Left renal pelvis (tissue), 4 donors: Measurements from ENCODE around the gene TSC22D1. TPM values are rescaled to one million over a fixed set of nuclear protein-coding genes. Genes with fewer than 3 reads are reported as not detected.
"Not testable (repeated sequence)": the region's sequence is repeated elsewhere in the genome, so short reads cannot be mapped to it uniquely, and the experiment has no call there.

Source experiments
- DNase-seq, 4 donors: peaks; one replicate each; pipeline ENCODE4 v3.0.0-alpha.2; 2013; ENCODE audit warnings: low read depth in 4 of 4, low spot score in 3 of 4
- polyA plus RNA-seq, 4 donors: library from polyadenylated mRNA; unstranded; fragments of 120-200 nt; gene quantifications; one replicate each; pipeline ENCODE4 v1.2.1, GENCODE V29; 2013; ENCODE audit not compliant: insufficient read length in 4 of 4

The TSC22D1 gene
- polyA plus RNA-seq, 4 donors, result 190 to 261 (median 244) TPM

- DNase-seq, result no peak
Observed at GRCh38 chr13:44458313-44458975, 117.7 kb downstream of the TSC22D1 start.

GRCh38 chr13:44456212-44456611 lies 119.9 kb downstream of the TSC22D1 start:
- not testable (repeated sequence) for DNase-seq

GRCh38 chr13:44455769-44456168 lies 120.4 kb downstream of the TSC22D1 start:
- no peak for DNase-seq

- no peak for DNase-seq
Observed at GRCh38 chr13:44453881-44454280, 122.2 kb downstream of the TSC22D1 start.

DNA sequence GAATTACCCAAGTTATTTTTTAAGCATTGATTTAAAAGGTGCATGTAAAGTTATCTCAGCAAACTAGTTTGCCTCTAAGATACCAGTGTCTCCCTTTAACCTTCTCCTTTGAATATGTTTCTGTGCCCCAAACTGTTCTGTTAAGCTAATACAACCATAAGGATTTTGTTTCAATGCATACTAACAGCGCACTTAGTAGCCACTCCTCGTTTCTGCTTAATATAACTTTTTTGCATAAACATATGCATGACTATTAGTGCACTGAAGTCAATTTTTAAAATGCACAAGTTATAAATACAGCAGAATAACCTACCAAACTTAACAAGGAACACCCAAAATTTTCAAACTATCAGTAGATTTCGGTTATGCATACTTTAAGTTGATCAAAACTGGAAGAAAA lies 123.1 kb downstream of the TSC22D1 start:
- no peak for DNase-seq

DNA sequence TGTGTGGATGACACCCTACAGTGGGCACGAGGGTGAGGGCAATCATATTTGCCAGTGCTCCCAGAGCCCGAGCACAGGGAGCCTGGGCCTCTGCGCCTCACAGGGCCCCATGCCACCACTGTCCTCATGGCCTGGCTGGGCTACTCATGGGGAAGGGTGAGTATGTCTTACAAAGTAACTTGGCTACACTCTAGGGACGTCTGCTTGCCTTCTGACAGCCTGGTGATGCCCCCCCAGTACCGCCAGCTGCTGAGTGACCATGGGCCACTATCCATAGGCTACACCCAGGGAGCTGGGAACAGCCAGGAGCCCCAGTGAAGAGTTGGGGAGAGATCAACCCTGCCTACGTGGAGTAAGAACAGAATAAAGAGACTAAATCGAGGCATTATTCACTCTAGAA lies 123.7 kb downstream of the TSC22D1 start:
- DNase-seq, result no peak

DNA sequence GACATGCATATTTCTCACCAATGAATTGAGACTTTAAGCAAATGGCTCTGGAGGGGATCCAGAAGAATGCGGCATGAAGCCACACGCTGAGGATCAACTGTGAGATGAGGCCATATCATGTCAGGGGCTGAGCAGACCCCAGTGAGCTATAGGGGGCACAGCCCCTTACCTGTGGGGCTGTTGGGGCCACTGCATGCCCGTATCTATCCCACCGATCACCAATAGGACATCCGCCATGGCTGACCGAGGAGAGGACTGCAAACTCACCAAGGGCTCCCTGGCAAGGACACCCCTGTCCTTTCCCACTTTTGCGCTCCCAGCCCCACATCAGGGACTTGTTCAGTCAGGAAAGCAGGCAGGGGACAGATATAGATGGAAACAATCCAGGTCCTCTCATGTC lies 124.5 kb downstream of the TSC22D1 start:
- no peak for DNase-seq

DNA sequence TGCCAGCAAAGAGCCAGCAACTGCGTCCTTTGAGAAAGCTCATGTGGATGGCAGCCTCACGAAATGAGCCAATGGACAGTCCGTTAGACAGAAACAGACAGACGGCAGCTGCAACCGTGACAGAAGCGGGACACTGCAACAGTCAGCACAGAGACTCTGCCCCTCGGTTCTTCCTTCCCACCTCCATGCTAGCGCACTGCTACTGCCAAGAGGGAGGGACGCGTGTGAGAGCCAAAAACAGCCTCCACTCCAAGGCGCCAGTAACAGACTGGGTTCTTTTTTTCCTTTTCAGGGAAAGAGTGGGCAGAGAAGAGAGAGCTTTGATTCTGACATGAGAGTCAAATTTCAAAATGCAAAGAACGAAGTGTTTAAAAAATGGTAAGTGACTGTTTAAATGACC lies 125.0 kb downstream of the TSC22D1 start:
- no peak for DNase-seq

DNA sequence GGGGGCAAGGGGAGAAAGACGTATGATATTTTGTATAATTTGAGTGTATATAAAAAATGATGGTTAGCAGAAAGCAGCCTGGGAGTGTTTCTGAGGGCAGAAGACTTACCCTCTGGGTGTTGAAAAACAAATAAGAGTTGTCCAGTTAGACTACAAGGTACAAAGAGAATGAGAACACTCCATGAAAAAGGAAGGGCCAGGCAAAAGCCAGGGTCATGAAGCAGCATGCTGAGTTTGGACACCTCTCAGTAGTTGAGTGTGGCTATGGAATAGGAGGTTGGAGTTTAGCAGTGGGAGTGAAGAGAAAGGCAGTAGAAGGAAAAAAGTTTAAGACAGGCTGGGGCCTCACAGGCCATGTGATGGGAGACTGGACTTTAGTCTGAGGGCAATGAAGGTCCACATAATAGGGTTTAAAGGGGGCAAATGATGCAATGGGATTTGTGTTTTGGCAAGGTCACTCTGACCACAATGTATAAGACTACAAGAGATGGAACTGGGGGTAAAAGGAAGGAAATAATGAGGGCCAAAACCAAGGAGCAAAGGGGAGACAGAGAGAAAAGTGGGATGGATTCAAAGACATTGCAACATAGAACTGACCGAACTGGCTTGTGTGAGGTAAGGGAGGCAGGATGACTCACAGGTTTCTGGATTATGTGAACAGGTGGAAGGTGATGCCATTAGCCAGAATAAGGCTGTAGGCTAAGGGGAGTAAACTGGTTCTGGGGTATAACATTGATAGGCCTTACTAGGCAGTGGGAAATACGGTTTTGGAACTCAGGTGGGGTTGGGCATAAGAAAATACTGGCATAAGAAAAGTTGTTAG lies 125.9 kb downstream of the TSC22D1 start:
- no peak for DNase-seq

DNA sequence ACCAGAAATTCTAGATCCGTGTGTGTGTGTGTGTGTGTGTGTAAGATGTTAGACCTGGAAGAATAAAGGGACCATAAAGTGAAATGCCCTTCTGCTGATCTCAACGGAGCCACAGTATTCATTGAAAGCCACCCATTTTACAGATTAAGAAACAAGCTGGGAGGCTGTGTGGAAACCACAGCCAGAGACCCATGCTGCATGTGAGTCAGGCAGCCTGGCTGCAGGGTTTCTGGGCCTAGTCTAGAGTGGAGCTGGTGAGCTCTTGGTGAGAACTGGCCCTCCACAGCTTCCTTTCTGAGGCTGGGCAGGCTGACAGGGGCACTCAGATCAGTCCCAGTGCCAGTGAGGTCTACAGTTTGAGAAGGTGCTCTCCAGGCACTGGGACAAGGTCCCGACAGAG lies 127.3 kb downstream of the TSC22D1 start:
- DNase-seq, result no peak

- no peak for DNase-seq
Observed at GRCh38 chr13:44448373-44448772, 127.8 kb downstream of the TSC22D1 start.

DNA sequence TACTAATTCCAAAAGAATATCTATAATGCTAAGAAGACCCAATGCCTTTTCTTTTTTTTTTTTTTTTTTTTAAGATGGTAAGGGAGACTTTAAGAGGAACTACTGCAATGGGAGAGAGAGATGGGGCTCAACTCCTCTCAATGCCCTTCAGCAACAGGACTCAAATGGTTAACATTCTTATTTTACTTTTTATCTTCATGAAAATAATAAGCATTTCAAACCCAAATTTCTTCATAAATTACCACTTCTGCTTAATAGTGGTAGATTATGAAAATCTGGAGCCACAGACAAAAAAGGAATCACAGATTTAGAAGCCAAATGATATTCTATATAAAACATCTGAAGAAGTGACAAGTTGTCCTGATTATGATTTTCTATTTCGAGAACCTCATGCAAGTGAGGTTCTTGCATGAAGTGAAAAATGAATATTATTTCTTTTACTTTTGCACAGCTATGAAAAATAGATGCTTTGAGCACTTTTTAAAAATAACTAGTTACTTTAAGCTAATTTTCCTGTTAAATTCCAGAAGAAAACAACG lies 128.3 kb downstream of the TSC22D1 start:
- no peak for DNase-seq

DNA sequence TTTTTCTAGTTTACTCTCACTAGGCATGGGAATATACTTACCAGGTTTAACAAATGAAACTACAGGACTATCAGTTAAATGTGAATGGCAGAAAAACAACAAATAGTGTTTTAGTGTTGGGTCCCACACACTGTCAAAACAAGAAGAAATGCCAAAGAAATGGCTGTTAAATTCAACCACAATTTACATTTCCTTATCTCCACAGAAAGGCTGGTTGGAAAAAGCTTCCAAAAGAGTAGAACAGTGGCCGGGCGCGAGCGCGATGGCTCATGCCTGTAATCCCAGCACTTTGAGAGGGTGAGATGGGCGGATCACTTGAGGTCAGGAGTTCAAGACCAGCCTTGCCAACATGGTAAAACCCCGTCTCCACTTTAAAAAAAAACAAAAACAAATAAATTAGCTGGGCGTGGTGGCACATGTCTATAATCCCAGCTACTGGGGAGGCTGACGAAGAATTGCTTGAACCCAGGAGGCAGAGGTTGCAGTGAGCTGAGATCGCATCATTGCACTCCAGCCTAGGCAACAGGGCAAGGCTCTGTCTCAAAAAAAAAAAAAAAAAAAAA lies 136.0 kb downstream of the TSC22D1 start:
- DNase-seq, result no peak

DNA sequence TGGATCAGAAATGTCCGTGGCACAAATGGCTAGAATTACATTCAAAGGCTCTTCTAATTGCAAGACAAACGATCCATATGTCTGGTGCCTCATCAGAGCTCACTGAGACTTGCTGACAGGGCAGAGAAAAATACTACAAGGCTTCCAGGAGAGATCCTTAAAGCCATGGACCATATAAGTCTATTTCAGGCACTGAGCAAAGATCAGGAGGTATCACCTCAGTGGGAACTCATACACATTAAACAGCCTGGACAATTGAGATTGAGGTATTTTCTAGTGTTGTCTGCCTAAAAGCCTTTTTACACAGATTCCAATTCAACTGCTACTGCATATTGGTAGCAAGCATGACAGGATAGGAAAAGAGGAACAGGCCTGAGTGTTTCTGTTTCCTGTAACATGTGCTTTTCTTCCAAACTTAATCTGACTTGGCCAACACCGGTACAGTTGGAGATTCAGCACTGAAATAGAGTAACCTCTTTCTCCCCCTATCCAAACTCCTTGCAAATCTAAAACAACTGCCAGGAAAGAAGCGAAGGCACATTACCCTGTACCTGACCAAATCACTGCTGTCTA lies 136.6 kb downstream of the TSC22D1 start:
- DNase-seq, result no peak

- no peak for DNase-seq
Observed at GRCh38 chr13:44438234-44438579, 137.9 kb downstream of the TSC22D1 start.

DNA sequence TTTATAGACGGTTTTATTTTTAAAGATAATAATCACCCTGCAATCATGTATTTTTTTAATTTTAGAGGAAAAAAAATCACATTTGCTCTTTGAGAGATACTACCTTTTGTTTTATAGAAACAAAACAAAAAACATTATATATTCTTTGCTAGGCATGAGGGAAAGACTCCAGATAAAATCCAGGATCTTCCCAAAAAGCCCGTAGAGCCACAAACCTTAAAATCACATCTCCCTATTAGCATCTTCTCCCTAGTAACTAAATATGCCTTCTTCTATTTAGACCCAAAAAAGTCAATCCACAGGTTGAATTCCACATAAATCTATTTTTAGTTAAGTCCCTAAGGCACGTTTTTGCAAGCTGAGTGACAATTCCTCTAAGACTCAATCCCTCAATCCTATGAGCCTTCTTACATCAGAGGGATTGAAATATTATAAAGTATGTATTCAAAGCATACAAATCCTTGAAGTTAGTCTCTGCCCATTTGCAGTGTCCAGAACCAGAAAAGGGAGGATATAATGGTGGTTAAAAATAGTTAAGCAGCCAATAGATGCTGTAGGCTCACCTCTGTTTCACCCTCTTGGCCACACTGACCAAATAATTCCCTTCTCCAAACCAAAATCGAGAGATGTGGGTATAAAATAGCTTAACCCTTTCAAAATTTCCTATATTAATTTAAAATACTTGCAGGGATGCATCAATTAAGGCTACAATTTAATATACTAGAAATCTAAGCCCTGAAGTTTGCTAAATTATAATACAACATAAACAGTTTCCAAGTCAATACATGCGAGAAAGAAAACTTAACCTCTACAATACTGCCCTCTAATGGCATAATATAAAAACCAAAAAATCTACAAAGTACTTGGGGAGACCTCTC lies 138.5 kb downstream of the TSC22D1 start:
- no peak for DNase-seq

GRCh38 chr13:44436589-44437337 lies 139.4 kb downstream of the TSC22D1 start:
- peak; percentile 88 to 93 (median 91) for DNase-seq

DNA sequence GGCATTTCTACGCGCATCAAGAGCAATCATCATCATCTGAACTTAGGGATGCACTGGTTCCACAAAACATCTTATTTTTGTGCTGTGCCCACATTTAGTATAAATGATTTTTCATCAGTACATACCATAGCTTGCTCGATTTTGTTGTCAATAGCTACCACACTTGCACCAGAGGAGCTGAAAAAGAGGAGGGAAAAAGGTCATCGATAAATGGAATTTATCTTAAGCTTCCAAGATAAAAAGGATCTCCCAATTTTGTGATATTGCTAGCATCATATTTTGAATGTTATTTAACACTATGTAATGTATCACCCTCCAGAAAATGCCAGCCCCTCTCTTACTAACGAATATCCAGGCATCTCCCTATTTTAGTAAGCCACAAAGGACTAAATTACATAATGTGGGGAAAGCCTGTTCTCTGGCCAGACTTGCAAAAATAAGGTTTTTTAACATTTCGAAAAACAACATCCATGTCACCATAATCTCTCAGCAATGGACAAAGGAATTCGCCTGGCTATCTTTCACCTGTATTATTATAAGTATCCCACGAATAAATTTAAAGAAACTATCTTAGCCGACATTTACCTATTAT lies 140.1 kb downstream of the TSC22D1 start:
- DNase-seq, result no peak
